Testis (tissue), 2 donors: ENCODE data around the gene KIFC3.

Source experiments
- POLR2A ChIP-seq: fragments of 450-650 bp; IDR thresholded peaks from one replicate; pipeline ENCODE4 v1.6.1; 2017; ENCODE audit warnings: antibody characterized with exemption, mild to moderate bottlenecking, moderate library complexity
- TF ChIP-seq, protein P1 (sequence below), 3 experiments: fragments of 450-650 bp in 2 of 3; fragments of 200-600 bp in 1 of 3; sonication (generic) in 1 of 3; IDR thresholded peaks; one replicate each; pipeline ENCODE4 v1.5.1; 2016 to 2019; ENCODE audit warnings: antibody characterized with exemption in 3 of 3, mild to moderate bottlenecking in 2 of 3, moderate library complexity in 1 of 3

DNA sequence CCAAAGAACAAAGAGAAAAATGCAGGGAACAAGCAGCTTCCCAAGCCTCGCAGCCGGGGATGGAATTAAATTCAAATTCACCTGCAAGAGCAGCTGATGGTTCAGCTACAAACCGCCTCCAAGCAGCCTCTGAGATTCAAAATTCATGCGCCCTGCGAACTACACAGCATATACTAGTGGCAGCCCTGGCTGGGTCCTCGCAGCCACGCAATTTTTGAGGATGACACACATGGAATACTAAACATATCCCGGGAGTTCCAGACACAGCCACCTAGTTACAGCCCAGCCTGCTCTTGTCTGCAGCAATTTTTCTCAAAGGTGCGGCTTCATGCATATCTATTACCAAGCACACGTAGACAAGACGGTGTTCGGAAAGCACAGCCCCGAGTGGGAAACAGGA, 35.9 kb upstream of the KIFC3 start:
- TF ChIP-seq POLR2A = no peak
- TF ChIP-seq, protein P1, sequence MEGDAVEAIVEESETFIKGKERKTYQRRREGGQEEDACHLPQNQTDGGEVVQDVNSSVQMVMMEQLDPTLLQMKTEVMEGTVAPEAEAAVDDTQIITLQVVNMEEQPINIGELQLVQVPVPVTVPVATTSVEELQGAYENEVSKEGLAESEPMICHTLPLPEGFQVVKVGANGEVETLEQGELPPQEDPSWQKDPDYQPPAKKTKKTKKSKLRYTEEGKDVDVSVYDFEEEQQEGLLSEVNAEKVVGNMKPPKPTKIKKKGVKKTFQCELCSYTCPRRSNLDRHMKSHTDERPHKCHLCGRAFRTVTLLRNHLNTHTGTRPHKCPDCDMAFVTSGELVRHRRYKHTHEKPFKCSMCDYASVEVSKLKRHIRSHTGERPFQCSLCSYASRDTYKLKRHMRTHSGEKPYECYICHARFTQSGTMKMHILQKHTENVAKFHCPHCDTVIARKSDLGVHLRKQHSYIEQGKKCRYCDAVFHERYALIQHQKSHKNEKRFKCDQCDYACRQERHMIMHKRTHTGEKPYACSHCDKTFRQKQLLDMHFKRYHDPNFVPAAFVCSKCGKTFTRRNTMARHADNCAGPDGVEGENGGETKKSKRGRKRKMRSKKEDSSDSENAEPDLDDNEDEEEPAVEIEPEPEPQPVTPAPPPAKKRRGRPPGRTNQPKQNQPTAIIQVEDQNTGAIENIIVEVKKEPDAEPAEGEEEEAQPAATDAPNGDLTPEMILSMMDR (IDR thresholded peaks at IDR 0.05) = no peak
